ENCODE measurements around the gene TEPSIN. TPM values are rescaled to one million over a fixed set of nuclear protein-coding genes. Genes with fewer than 3 reads are reported as not detected.

TEPSIN gene
- total and polyA plus RNA-seq, 12 donors = 3.1 to 144 (median 40.6) TPM

DNA sequence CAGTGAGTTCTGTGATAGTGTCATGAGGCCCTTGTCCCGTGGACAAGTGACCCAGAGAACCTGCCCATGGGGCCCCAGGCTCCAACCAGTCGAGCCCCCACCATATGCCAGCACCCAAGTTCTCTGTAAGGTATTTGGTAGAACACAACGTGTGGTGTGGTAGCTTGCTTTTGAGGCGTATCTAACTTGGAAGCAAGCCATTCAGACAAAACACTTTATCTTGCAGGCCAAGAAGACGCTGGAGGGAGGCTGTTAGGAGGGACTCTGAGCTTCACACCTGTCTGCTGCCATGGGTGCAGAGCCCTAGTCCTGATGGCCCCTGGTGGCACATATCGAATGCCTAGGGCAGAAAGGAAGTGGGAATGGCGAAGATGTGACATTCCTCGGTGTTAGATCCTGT is 1.9 kb upstream of the TEPSIN start:
- intact Hi-C loops (cut with DNase I) = loop anchor here in 1 of 2 donors (5.0 kb wide), 1 partner anchor 98 kb away; no protein-coding TSS in a partner anchor
- no peak overlapping the region for H3K27ac ChIP-seq
- H3K4me3 ChIP-seq = no peak overlapping the region
- H3K9me3 ChIP-seq (replicated peaks in 1 of 3) = no peaks in the 10 kb centered on the region
- H3K27me3 ChIP-seq = no peaks in the 10 kb centered on the region
- TF ChIP-seq, protein P1, sequence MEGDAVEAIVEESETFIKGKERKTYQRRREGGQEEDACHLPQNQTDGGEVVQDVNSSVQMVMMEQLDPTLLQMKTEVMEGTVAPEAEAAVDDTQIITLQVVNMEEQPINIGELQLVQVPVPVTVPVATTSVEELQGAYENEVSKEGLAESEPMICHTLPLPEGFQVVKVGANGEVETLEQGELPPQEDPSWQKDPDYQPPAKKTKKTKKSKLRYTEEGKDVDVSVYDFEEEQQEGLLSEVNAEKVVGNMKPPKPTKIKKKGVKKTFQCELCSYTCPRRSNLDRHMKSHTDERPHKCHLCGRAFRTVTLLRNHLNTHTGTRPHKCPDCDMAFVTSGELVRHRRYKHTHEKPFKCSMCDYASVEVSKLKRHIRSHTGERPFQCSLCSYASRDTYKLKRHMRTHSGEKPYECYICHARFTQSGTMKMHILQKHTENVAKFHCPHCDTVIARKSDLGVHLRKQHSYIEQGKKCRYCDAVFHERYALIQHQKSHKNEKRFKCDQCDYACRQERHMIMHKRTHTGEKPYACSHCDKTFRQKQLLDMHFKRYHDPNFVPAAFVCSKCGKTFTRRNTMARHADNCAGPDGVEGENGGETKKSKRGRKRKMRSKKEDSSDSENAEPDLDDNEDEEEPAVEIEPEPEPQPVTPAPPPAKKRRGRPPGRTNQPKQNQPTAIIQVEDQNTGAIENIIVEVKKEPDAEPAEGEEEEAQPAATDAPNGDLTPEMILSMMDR (IDR thresholded peaks at IDR 0.05) = no peak
- TF ChIP-seq POLR2A (IDR thresholded peaks at IDR 0.05) = no peak
- 79 to 87% (median 82%) methylated on average over 7 to 8 of the region's 8 CpGs for WGBS, 4 donors
- no peak for DNase-seq
- no peaks in the 10 kb centered on the region for H3K36me3 ChIP-seq (replicated peaks in 1 of 2)
- H3K4me1 ChIP-seq (replicated peaks in 1 of 2) = peaks cover 15 to 27% of the 10 kb centered on the region in 2 donors

DNA sequence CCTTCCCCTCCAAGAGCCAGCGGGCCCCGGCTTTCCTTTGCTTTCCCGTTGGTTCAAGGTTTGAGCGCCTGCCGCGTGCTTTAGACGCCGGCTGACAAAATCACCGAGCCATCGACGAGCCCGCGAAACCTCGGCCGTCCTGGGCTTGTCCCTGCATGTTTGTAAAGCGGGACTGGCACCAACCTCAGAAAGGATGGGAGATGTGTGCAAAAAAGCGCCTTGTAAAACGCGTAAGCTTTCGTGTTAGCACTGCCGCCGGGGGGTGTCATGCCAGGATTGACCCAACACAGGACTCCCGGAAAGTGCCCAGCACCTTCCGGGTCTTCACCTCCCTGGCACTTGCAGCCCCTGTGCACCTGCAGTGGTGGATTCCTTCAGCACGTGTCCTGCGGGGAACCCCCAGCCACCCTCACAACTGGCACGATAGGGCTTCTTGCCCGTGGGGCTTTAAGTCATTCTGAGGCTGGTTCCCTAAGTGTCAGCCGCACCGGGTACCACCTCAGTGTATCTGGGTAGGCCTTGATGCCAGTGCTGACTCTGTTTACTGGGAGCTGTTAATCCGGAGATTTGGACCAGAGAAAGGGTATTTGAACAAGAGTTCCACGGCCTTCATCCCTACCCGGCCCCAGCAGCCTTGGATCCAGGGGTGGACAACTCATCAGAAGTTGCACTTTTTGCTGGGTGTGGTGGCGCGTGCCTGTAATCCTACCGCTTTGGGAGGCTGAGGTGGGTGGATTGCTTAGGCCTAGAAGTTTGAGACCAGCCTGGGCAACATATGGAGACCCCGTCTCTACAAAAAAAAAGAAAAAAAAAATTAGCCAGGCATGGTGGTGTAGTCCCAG is 1.1 kb upstream of the TEPSIN start:
- 16 to 30% (median 17%) methylated on average over 19 to 37 of the region's 37 CpGs for WGBS, 4 donors
- H3K36me3 ChIP-seq (replicated peaks in 1 of 2) = no peaks in the 10 kb centered on the region
- TF ChIP-seq, protein P1 (IDR thresholded peaks at IDR 0.05) = no peak
- TF ChIP-seq POLR2A (IDR thresholded peaks at IDR 0.05) = no peak
- peak in 1 of 7 donors; percentile 24 for DNase-seq
- peaks cover 15 to 23% of the 10 kb centered on the region in 2 donors for H3K4me1 ChIP-seq (replicated peaks in 1 of 2)
- H3K27ac ChIP-seq = peak overlapping the region in 4 of 5 donors; percentile 60 to 75 (median 68)
- peak overlapping the region in 3 of 4 donors; percentile 29 to 58 (median 51) for H3K4me3 ChIP-seq
- intact Hi-C loops (cut with DNase I) = loop anchor here in 1 of 2 donors (5.0 kb wide), 1 partner anchor 98 kb away; no protein-coding TSS in a partner anchor
- H3K9me3 ChIP-seq (replicated peaks in 1 of 3) = no peaks in the 10 kb centered on the region
- no peaks in the 10 kb centered on the region for H3K27me3 ChIP-seq

DNA sequence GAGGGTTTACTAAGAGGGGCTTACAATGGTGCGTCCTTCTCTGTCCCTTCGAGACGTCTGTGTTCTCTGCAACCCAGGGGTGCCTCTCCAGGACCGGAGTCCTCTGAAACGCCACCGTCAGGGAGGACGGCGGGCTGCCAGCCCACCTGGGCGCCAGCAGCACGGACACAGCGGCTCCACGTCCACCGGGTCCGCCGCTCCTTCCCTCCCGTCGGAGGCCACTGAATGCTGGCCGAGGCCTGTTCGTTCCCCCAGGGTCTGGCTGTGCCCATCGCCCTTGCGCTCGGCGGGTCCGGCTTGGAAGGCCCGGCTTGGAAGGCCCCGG is 403 bp downstream of the TEPSIN start:
- no peak for DNase-seq
- peak overlapping the region in 2 of 5 donors; percentile 23 to 53 for H3K27ac ChIP-seq
- intact Hi-C loops (cut with DNase I) = no loop called here
- peaks cover 0 to 5% of the 10 kb centered on the region in 2 donors for H3K36me3 ChIP-seq (replicated peaks in 1 of 2)
- H3K27me3 ChIP-seq = no peaks in the 10 kb centered on the region
- TF ChIP-seq, protein P1 (IDR thresholded peaks at IDR 0.05) = no peak
- no peak for TF ChIP-seq POLR2A (IDR thresholded peaks at IDR 0.05)
- H3K9me3 ChIP-seq (replicated peaks in 1 of 3) = no peaks in the 10 kb centered on the region
- WGBS, 4 donors = 1 to 2% methylated on average over 26 of the region's 26 CpGs; no CpG with 5 or more reads in 2 of the 4 donors
- H3K4me1 ChIP-seq (replicated peaks in 1 of 2) = peaks cover 15 to 23% of the 10 kb centered on the region in 2 donors
- peak overlapping the region; percentile 51 to 84 (median 66) for H3K4me3 ChIP-seq

DNA sequence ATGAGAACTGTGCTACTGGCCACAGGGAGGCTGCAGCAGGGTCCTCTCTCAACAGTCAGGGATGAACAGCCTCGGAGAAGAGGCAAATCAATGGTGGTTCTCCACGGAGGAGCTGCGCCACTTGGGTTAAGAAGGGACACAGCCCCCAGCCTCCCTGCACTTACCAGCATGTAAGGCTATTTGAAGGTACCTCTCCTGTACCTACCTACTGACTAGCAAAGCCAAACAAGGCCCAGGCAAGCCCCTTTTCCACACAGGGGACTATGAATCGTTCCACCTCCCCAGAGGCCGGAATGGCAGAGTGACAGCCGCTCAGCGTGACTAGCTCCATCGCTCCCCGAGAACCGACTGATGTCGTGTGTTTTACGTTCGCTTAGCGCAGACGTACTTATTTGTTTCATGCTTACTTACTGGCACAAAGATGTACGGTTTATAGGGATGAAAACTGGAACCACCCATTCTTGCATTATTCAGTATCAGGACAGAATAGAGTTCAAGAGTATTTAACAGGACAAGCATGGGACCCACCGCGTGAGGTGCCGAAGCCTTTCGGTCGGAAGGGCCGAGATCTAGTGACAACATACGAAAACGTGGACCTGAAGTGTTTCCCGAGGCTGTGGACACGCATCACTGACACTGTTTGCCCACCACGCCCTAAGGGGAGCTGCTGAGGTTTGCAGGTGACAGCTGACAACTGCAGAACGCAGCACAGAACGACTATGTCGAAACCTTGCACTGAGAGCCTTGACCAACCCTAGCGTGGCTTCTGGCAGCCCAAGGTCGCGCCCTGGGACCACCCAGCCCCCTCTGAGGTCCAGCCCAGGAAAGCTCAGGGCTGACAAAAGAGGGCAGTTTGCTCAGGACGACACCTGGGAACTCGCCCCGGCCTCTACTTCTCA is 1.0 kb downstream of the TEPSIN start:
- H3K4me3 ChIP-seq = peak overlapping the region; percentile 51 to 84 (median 66)
- no peak for DNase-seq
- no peak overlapping the region for H3K27ac ChIP-seq
- H3K4me1 ChIP-seq (replicated peaks in 1 of 2) = peaks cover 15 to 23% of the 10 kb centered on the region in 2 donors
- TF ChIP-seq, protein P1 (IDR thresholded peaks at IDR 0.05) = no peak
- TF ChIP-seq POLR2A (IDR thresholded peaks at IDR 0.05) = no peak
- intact Hi-C loops (cut with DNase I) = no loop called here
- no peaks in the 10 kb centered on the region for H3K27me3 ChIP-seq
- no peaks in the 10 kb centered on the region for H3K9me3 ChIP-seq (replicated peaks in 1 of 3)
- WGBS, 4 donors = 56 to 75% (median 65%) methylated on average over 19 to 36 of the region's 36 CpGs
- peaks cover 0 to 11% of the 10 kb centered on the region in 2 donors for H3K36me3 ChIP-seq (replicated peaks in 1 of 2)
